ENCODE measurements around the gene SENP8.

DNA sequence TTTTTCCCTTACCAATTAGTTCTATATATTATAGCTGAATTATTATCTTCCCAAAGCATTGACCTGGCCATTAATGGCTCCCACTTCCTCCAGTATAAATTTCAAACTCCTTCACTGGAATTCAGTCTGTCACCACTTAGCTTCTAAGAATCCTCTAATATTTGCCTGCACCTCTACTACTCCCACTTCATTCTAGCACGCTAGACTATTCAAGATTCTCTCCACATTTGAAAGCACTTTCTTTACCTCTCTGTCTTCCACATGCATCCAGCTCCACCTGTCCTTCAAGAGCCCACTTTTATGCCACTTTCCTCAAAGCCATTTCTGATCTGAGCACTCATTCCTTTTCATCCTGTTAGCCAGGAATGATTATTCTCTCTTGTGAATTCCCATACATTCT, 15.0 kb downstream of the SENP8 start:
- TF ChIP-seq CREB1 (IDR thresholded peaks at IDR 0.05) (no peak), BRCA1 (IDR thresholded peaks at IDR 0.05; ENCODE audit: low read depth, low read length) (no peak), EZH2 (IDR thresholded peaks at IDR 0.05; ENCODE audit: low read depth, low read length, severe bottlenecking) (no peak), CBX5 (IDR thresholded peaks at IDR 0.05; ENCODE audit: low read depth, low read length) (no peak), GABPA (IDR thresholded peaks at IDR 0.05; ENCODE audit: borderline replicate concordance, insufficient read depth, low read length) (no peak), ATF3 (IDR thresholded peaks at IDR 0.05; ENCODE audit: insufficient read depth, low read depth, low read length) (no peak), JUN (IDR thresholded peaks at IDR 0.05; ENCODE audit: low read depth, low read length) (no peak), POLR2A (IDR thresholded peaks at IDR 0.05; ENCODE audit: control extremely low read depth in 1 of 2, low read depth in 2 of 2, low read length in 2 of 2) (no peak), RXRA (IDR thresholded peaks at IDR 0.05; ENCODE audit: insufficient read depth, low read depth, low read length) (no peak)
